ENCODE results near the gene LY6G5C. TPM values are rescaled to one million over a fixed set of nuclear protein-coding genes. Genes with fewer than 3 reads are reported as not detected.

The LY6G5C gene, protein sequence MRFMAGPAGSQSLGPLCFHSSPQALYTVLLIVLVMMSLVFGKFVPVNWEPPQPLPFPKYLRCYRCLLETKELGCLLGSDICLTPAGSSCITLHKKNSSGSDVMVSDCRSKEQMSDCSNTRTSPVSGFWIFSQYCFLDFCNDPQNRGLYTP
- 0.51 and 0.59 TPM in 2 replicates for total RNA-seq

GRCh38 chr6:31680226-31681134 lies at the start of gene LY6G5C:
TSS of gene LY6G5C (minus strand) at chr6:31681067. CDS start at chr6:31680373, 694 bp downstream.

DNA sequence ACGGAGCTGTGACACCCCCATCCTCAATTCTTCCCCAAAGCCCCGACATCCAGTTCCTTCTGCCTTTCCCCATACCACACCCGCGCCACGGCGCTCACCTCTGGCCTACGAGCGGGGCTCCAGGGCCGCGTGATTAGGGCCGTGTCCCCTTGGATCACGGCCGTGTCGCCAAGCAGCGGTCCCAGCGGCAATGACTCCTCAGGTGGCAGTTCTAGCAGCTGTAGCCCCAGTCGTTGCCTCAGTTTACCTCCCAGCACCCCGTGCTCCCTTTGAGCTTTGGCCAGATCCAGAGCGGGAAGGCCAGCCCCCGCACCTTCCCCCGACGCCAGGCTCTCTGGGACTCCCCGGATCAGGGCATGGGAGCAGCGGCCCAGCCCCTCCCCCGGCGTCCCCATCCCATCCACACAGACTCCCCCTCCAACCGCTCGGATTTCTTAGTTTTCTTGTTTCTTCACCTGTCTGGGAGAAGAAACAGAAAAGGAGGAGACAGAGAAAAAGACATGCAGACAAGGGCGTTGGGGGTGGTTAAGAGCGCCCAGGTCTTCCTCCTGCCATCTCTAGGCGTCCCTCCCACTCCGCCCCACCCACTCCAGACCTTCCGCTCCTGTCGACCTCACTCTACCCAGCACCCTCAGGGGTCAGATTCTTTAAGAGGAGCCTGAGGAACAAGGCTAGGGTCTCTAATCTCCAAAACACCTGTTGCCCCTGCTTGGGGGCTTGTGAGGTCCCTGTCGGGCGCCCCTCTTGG lies 48.1 kb upstream of the LY6G5C start, which contains the start of gene DDAH2:
DDAH2 (minus strand) TSS at position 533 of the 748 bp plus-strand sequence; CDS start at position 395, 138 bp downstream.

DNA sequence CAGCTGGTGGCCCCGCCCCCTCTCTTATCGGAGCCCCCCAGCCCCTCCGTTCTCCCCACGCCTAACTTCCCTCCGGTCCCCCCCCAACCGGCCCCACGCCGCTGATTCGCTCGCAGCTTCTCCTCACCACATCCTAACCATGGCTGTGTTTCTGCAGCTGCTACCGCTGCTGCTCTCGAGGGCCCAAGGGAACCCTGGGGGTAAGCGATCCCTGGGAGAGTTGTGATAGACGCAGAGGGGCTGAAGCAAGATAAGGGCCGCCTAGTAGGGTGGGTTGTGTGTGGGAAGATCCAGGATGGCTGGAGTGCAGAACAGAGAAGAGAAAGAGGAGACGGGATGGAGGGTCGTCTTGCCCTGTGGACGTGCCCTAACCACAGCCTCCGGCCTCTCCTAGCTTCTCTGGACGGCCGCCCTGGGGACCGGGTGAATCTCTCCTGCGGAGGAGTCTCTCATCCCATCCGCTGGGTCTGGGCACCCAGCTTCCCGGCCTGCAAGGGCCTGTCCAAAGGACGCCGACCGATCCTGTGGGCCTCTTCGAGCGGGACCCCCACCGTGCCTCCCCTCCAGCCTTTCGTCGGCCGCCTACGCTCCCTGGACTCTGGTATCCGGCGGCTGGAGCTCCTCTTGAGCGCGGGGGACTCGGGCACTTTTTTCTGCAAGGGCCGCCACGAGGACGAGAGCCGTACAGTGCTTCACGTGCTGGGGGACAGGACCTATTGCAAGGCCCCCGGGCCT lies 42.5 kb upstream of the LY6G5C start, which contains the start of gene MPIG6B:
MPIG6B (plus strand) TSS at position 129 of the 735 bp plus-strand sequence; CDS start at position 140, 11 bp downstream.

DNA sequence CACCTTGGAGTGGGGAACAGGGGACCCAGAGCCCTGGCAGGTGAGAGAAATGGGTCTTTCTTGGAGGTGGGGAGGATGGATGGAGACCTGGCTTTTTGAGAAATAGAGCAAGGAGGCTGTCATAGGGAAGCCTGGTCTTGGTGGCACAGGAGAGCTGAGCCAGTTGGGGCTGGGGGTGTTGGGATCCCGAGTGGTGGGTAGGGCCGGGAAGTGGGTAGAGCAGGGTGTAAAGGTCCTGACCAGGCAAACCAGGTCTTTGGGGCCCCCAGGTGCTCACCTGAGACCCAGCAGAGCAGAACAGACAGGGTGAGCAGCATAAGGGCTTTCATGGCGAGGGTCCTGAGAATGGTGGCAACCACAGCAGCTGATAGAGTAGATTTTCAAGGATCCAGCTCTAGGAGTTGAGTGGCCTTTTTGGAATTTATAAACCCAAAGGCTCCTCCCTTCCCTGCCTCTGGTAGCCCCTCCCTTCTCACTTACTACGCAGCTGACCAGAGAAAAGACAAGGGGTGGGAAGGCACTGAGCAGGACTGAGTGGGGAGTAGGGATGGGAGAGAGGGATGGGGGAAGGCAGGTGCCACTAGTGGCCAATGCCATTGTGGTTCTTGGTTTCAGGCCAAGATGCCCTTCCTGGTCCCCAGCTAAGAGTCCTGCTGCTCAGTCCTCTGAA lies 40.6 kb upstream of the LY6G5C start, which contains the start of gene LY6G6C:
LY6G6C (minus strand) TSS at position 396 of the 670 bp plus-strand sequence; CDS start at position 329, 67 bp downstream.

GRCh38 chr6:31715022-31715958 lies 34.4 kb upstream of the LY6G5C start, which contains the start of gene LY6G6D:
TSS of gene LY6G6D (plus strand) at chr6:31715348. CDS start at chr6:31715356, 8 bp downstream.

DNA sequence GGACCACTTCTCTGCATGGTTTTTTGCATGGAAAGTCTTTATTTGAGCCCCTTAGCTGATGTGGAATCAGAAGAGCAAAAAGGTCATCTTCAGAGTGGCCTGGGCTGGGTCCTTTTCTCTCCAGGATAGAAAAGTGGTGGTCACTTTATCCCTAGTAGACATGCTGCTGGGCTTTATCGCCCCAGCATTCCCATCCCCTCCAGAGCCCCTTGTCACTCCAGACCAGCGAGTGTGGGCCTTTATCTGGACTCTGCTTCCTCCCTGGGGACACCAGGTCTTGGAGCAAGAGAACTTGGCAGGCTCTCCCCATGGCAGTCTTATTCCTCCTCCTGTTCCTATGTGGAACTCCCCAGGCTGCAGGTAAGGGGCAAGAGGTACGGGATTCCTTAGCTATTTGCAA lies 25.7 kb upstream of the LY6G5C start, which contains the start of gene LY6G6F:
LY6G6F (plus strand) TSS at position 268 of the 400 bp plus-strand sequence; CDS start at position 309, 41 bp downstream.

DNA sequence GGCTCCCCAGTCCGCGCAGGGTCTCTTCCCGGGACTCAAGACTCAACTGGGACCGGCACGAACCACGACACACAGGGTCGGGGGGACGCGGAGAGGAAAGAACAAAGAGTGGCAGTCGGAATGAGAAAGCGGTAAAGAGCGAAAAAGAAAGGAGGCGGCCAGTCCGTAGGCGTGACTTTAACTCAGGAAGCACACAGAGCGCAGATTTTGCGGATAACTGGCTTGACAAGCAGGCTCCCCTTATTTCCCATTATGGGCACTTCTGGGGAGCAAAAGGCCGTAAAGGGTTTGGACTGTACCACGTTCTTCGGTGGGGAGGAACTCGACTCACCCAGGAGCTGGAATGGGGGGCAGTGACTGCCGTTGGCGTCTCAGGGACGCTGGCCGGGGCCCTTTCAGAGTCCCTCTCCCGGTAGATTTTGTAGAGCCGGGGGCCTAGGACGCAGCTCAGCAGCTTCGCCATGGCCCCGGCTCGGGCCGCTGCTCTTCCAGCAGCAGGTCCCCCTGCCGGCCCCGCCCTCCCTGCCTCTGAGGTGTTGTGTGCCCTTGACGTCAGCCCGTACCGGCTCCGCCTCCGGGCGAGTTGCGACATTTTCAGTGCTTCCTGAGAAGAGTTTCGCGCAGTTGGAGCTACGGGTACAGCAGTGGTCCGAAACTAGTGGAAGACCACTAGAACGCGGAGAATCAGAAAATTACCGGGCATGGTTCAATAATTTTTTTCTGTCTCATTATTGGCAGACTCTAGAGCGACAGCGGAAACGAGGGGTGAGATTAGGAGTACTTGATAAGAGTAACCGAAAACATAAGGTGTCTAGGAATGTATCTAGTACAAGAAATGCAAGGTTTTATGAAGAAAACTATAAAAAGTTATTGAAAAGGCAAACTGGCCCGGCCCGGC lies 22.2 kb upstream of the LY6G5C start, which contains the start of gene ABHD16A:
ABHD16A (minus strand) TSS at position 506 of the 898 bp plus-strand sequence; CDS start at position 463, 43 bp downstream.

DNA sequence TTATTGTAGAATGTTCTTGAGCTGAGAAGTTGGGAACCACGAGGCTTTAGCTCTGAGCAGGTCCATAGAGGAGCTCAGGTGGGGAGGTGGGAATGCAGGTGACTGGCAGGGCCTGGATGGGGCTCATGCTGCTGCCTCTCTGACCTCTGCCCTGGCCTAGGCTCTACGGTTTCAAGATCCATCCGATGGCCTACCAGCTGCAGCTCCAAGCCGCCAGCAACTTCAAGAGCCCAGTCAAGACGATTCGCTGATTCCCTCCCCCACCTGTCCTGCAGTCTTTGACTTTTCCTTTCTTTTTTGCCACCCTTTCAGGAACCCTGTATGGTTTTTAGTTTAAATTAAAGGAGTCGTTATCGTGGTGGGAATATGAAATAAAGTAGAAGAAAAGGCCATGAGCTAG lies 11.2 kb downstream of the LY6G5C start, which contains the start of gene LY6G5B:
LY6G5B (plus strand) TSS at position 301 of the 400 bp plus-strand sequence. CDS start 975 bp downstream, outside the sequence.

DNA sequence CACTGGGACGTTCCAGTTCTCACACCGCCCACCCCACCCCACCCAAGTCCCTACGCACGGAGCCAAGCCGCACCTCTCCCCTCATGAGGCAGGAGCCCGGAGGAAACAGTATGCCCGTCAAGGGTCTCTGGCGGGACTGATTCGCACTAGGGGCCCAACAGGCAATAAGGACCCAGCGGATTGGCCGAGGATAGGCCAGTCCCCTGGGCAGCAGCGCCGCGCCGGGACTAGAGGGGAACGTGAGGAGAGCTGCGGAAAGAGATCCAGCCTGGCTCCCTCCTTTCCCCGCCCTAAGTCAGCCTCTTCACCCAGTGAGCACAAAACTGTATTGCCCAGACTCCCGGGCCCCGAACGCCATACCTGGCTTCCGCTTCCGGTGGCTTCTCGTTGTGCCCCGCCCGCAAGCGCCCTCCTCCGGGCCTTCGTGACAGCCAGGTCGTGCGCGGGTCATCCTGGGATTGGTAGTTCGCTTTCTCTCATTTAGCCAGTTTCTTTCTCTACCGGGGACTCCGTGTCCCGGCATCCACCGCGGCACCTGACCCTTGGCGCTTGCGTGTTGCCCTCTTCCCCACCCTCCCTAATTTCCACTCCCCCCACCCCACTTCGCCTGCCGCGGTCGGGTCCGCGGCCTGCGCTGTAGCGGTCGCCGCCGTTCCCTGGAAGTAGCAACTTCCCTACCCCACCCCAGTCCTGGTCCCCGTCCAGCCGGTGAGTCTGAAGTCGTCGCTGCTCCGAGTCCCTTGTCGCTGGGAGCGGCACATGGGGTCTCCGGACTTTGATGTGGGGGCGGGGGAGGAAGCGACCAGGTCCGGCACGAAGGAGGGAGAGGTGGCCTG lies 15.1 kb downstream of the LY6G5C start, which contains the start of gene CSNK2B:
CSNK2B (plus strand) TSS at position 580 of the 836 bp plus-strand sequence. CDS start 752 bp downstream, outside the sequence.

DNA sequence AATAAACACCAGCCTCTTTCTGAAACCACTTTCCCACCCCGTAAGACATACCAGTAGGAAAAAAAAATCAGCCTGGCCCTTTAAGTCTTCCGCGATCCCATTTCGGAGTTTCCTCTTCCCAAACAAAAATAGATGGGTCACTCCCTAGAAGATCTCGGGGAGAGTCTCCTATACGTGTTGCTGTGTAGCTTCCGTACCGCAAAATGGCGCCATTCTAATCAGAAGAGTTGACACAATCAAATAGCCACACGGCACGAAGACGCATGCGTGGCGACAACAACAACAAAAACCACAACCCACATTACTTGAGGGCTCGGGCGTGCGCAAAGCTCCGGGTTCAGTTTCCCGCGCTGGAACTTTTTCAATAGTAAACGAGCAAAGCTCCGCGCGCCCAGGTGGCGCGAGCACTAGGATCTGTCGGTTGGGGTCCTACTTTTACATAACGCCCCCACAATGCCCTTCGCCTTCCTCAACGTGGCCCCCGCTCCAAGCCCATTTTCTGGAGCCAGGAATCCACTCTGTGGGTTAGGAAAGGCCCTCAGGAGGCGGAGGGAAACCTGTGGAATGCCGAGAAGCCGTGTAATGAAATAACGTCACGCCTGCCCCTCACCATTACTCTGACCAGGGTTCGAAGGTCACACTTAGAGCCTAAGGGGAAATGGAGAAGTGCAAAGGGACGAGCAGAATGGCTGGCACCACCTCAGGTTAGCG lies 15.9 kb downstream of the LY6G5C start, which contains the start of gene GPANK1:
GPANK1 (minus strand) TSS at position 208 of the 711 bp plus-strand sequence. CDS start 519 bp downstream, outside the sequence.

GRCh38 chr6:31660381-31661261 lies 20.2 kb downstream of the LY6G5C start, which contains the start of gene C6orf47:
TSS of gene C6orf47 (minus strand) at chr6:31660778. CDS start at chr6:31659947, 831 bp downstream.

GRCh38 chr6:31655349-31656237 lies 25.3 kb downstream of the LY6G5C start, which contains the start of gene APOM:
TSS of gene APOM (plus strand) at chr6:31655894. CDS start at chr6:31655967, 73 bp downstream.

Measured in smooth muscle cell of the umbilical artery (primary cell).